Ishikawa (cell line): ENCODE results near the gene ARID3C.

Experiments
- CEBPB ChIP-seq: IDR thresholded peaks from 2 replicates; pipeline ENCODE4 v1.6.1; 2012
- CREB1 ChIP-seq: IDR thresholded peaks from 2 replicates; pipeline ENCODE4 v1.6.1; 2012; ENCODE audit warnings: low read depth
- EGR1 ChIP-seq: IDR thresholded peaks from 2 replicates; pipeline ENCODE4 v1.6.1; 2012
- EP300 ChIP-seq: IDR thresholded peaks from 2 replicates; pipeline ENCODE4 v1.6.1; 2012; ENCODE audit warnings: borderline replicate concordance
- FOXM1 ChIP-seq: IDR thresholded peaks from 2 replicates; pipeline ENCODE4 v1.6.1; 2012; ENCODE audit warnings: low read depth, borderline replicate concordance
- NFIC ChIP-seq: IDR thresholded peaks from 2 replicates; pipeline ENCODE4 v1.6.1; 2012
- RAD21 ChIP-seq: IDR thresholded peaks from 2 replicates; pipeline ENCODE4 v1.6.1; 2012; ENCODE audit warnings: low read depth
- TAF1 ChIP-seq: IDR thresholded peaks from 2 replicates; pipeline ENCODE4 v1.6.1; 2012; ENCODE audit warnings: low read depth, mild to moderate bottlenecking
- TCF12 ChIP-seq: IDR thresholded peaks from 2 replicates; pipeline ENCODE4 v1.6.1; 2012; ENCODE audit warnings: low read depth
- TEAD4 ChIP-seq: IDR thresholded peaks from 2 replicates; pipeline ENCODE4 v1.6.1; 2012
- YY1 ChIP-seq: IDR thresholded peaks from 2 replicates; pipeline ENCODE4 v1.6.1; 2012; ENCODE audit warnings: low read depth
- ZBTB7A ChIP-seq: IDR thresholded peaks from 2 replicates; pipeline ENCODE4 v1.6.1; 2012; ENCODE audit warnings: low read depth
- TF ChIP-seq, protein P1 (sequence below): IDR thresholded peaks from 2 replicates; pipeline ENCODE4 v1.6.1; 2012
- TF ChIP-seq, protein P2 (sequence below): IDR thresholded peaks from 2 replicates; pipeline ENCODE4 v1.6.1; 2012
- TF ChIP-seq, protein P3 (sequence below): IDR thresholded peaks from 2 replicates; pipeline ENCODE4 v1.6.1; 2012; ENCODE audit warnings: low read depth, mild to moderate bottlenecking

The ARID3C gene

DNA sequence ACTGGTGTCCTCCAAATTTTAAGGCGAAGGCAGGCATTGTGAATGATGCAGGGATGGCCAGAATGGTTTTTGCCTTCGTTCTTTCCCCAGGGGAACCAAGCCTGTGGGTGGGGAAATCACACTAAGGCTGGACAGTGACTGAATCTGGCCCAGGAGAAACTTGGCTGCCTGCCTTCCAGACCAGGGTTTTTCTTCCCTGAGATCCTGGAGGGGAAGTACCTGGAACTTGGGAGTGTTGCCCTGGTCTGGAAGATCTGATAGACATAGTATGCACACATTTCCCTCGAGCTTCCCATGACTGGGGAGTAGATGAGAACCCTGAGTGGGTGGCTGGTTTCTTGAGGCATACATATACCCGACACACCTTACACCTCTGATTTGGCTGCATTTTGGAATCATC, 22.5 kb upstream of the ARID3C start:
- TF ChIP-seq, protein P1, sequence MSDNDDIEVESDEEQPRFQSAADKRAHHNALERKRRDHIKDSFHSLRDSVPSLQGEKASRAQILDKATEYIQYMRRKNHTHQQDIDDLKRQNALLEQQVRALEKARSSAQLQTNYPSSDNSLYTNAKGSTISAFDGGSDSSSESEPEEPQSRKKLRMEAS: no peak
- TF ChIP-seq, protein P2, sequence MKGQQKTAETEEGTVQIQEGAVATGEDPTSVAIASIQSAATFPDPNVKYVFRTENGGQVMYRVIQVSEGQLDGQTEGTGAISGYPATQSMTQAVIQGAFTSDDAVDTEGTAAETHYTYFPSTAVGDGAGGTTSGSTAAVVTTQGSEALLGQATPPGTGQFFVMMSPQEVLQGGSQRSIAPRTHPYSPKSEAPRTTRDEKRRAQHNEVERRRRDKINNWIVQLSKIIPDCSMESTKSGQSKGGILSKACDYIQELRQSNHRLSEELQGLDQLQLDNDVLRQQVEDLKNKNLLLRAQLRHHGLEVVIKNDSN: no peak
- TF ChIP-seq ZBTB7A: no peak
- TF ChIP-seq YY1: no peak
- no peak for TF ChIP-seq CREB1
- TF ChIP-seq NFIC: no peak

DNA sequence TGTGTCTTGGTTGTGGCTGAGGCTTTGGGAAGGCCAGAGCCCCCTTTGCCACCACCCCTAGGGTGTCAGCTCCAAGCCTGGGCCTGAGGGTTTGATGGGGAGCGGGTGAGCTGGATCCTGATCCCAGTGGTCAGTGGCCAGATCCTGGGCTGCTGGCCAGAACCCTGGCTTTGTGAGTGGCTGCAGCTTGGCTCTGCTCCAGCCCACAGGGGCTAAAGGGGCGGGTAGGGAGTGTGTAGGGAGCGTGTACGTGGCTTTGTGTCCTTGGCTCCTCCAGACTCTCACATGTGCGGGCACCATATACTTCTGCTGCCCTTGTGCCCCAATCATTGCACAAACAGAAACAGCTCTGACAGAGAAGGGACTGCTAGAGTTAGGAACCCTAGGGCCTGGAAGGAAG, 21.9 kb upstream of the ARID3C start:
- no peak for TF ChIP-seq YY1
- no peak for TF ChIP-seq RAD21
- TF ChIP-seq, protein P3, sequence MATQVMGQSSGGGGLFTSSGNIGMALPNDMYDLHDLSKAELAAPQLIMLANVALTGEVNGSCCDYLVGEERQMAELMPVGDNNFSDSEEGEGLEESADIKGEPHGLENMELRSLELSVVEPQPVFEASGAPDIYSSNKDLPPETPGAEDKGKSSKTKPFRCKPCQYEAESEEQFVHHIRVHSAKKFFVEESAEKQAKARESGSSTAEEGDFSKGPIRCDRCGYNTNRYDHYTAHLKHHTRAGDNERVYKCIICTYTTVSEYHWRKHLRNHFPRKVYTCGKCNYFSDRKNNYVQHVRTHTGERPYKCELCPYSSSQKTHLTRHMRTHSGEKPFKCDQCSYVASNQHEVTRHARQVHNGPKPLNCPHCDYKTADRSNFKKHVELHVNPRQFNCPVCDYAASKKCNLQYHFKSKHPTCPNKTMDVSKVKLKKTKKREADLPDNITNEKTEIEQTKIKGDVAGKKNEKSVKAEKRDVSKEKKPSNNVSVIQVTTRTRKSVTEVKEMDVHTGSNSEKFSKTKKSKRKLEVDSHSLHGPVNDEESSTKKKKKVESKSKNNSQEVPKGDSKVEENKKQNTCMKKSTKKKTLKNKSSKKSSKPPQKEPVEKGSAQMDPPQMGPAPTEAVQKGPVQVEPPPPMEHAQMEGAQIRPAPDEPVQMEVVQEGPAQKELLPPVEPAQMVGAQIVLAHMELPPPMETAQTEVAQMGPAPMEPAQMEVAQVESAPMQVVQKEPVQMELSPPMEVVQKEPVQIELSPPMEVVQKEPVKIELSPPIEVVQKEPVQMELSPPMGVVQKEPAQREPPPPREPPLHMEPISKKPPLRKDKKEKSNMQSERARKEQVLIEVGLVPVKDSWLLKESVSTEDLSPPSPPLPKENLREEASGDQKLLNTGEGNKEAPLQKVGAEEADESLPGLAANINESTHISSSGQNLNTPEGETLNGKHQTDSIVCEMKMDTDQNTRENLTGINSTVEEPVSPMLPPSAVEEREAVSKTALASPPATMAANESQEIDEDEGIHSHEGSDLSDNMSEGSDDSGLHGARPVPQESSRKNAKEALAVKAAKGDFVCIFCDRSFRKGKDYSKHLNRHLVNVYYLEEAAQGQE: no peak
- TF ChIP-seq, protein P1: no peak
- TF ChIP-seq NFIC: peak; percentile 61
- no peak for TF ChIP-seq CEBPB
- TF ChIP-seq, protein P2: no peak

DNA sequence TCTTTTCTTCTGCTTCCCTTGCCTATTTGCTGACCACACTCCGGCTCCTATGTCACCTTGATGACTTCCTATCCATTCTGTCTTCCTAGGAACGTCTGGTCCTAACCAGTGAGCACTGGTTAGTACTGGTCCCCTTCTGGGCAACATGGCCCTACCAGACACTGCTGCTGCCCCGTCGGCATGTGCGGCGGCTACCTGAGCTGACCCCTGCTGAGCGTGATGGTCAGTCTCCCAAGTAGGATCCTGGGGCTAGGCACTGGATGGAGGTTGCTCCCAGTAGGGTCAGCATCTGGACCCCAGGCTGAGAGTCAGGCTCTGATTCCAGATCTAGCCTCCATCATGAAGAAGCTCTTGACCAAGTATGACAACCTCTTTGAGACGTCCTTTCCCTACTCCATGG, 19.8 kb upstream of the ARID3C start:
- no peak for TF ChIP-seq EGR1
- TF ChIP-seq FOXM1: no peak
- no peak for TF ChIP-seq NFIC
- TF ChIP-seq CEBPB: no peak
- TF ChIP-seq TEAD4: no peak
- no peak for TF ChIP-seq CREB1
- no peak for TF ChIP-seq RAD21
- TF ChIP-seq ZBTB7A: no peak
- TF ChIP-seq TCF12: no peak
- no peak for TF ChIP-seq TAF1
- TF ChIP-seq, protein P3: no peak
- no peak for TF ChIP-seq YY1
- TF ChIP-seq, protein P1: no peak
- TF ChIP-seq, protein P2: no peak
- no peak for TF ChIP-seq EP300

DNA sequence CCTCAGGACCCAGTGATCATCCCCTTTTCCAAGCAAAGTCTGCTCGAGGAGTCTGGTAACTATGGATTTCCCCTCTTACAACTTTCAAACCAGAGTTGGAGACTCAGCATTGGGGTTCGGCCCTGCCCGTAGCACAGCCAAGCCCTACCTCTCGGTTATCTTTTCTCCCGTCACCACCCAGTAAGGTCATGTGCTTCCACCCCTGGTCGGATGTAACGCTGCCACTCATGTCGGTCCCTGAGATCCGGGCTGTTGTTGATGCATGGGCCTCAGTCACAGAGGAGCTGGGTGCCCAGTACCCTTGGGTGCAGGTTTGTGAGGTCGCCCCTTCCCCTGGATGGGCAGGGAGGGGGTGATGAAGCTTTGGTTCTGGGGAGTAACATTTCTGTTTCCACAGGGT, 18.8 kb upstream of the ARID3C start:
- TF ChIP-seq, protein P2: no peak
- TF ChIP-seq NFIC (no peak), CREB1 (no peak), TAF1 (no peak), TEAD4 (no peak), YY1 (no peak), EP300 (no peak), TCF12 (no peak)
- TF ChIP-seq, protein P1: no peak
- TF ChIP-seq, protein P3: no peak
